ENCODE data around the gene TMEM25.
"Not testable (repeated sequence)": the region's sequence is repeated elsewhere in the genome, so short reads cannot be mapped to it uniquely, and the experiment has no call there.

Gene TMEM25

GRCh38 chr11:118572061-118572980 lies 41.3 kb downstream of the TMEM25 start, which contains the start of gene ARCN1:
TSS of gene ARCN1 (plus strand) at chr11:118572409. CDS start at chr11:118572548, 139 bp downstream.
- DNase-seq: peak; percentile 48 to 92 (median 82)
- intact Hi-C loops (cut with DNase I): no loop called here

- intact Hi-C loops (cut with DNase I): no loop called here
Measured at GRCh38 chr11:118572981-118573550, 42.1 kb downstream of the TMEM25 start.

GRCh38 chr11:118574636-118575035 lies 43.6 kb downstream of the TMEM25 start:
- DNase-seq: no peak
- intact Hi-C loops (cut with DNase I): no loop called here

More at GRCh38 chr11:118572981-118573550, 42.1 kb downstream of the TMEM25 start:
- DNase-seq: no peak

- intact Hi-C loops (cut with DNase I); DNase-seq: not testable (repeated sequence)
Measured at GRCh38 chr11:118577995-118578394, 47.0 kb downstream of the TMEM25 start.

- no peak for DNase-seq
- intact Hi-C loops (cut with DNase I): no loop called here
Measured at GRCh38 chr11:118581057-118581456, 50.1 kb downstream of the TMEM25 start.

All from head of caudate nucleus (tissue), 42 donors.